Endodermal cell (in vitro differentiated cells): ENCODE results near the gene SPPL3. TPM values are rescaled to one million over a fixed set of nuclear protein-coding genes. Genes with fewer than 3 reads are reported as not detected.

Experiments
- DNase-seq: peaks from one replicate; pipeline ENCODE4 v3.0.0-alpha.2; 2017
- H3K27ac ChIP-seq: 2 replicates; pipeline ENCODE4 v1.5.1; 2013; ENCODE audit warnings: mild to moderate bottlenecking, low read depth, low read length, moderate library complexity
- H3K27me3 ChIP-seq: 2 replicates; pipeline ENCODE4 v1.6.1; 2013; ENCODE audit warnings: mild to moderate bottlenecking, low read length, moderate library complexity; ENCODE audit not compliant: insufficient read depth, control insufficient read depth, poor library complexity, severe bottlenecking
- H3K36me3 ChIP-seq: 2 replicates; pipeline ENCODE4 v1.7.0; 2013; ENCODE audit warnings: mild to moderate bottlenecking, low read length, moderate library complexity; ENCODE audit not compliant: control insufficient read depth, insufficient read depth
- H3K4me1 ChIP-seq: one replicate; pipeline ENCODE4 v1.7.0; 2013; ENCODE audit warnings: low read length; ENCODE audit not compliant: control insufficient read depth, insufficient read depth
- H3K4me3 ChIP-seq: 2 replicates; pipeline ENCODE4 v1.5.1; 2013; ENCODE audit warnings: mild to moderate bottlenecking, low read length, moderate library complexity
- H3K9ac ChIP-seq: 2 replicates; pipeline ENCODE4 v1.6.1; 2013; ENCODE audit warnings: mild to moderate bottlenecking, low read length, moderate library complexity; ENCODE audit not compliant: poor library complexity, severe bottlenecking; ENCODE audit errors: extremely low read depth
- H3K9me3 ChIP-seq: 2 replicates; pipeline ENCODE4 v1.6.1; 2013; ENCODE audit warnings: mild to moderate bottlenecking, low read length, moderate library complexity; ENCODE audit not compliant: control insufficient read depth
- H3K27ac Mint-ChIP-seq: 2 replicates; pipeline ENCODE4 v1.8.0; 2020; ENCODE audit warnings: mixed read lengths
- H3K27me3 Mint-ChIP-seq: 2 replicates; pipeline ENCODE4 v1.8.0; 2021; ENCODE audit warnings: mild to moderate bottlenecking, mixed read lengths; ENCODE audit not compliant: insufficient read depth
- H3K36me3 Mint-ChIP-seq: 2 replicates; pipeline ENCODE4 v1.8.0; 2020; ENCODE audit warnings: low read depth, mixed read lengths
- H3K4me1 Mint-ChIP-seq: 2 replicates; pipeline ENCODE4 v1.8.0; 2020; ENCODE audit warnings: mixed read lengths
- H3K4me3 Mint-ChIP-seq: 2 replicates; pipeline ENCODE4 v1.8.0; 2020; ENCODE audit warnings: mild to moderate bottlenecking, moderate library complexity, mixed read lengths
- H3K9me3 Mint-ChIP-seq: 2 replicates; pipeline ENCODE4 v1.8.0; 2020; ENCODE audit warnings: mild to moderate bottlenecking, mixed read lengths
- WGBS, 2 experiments: methylation state at CpG; one replicate each; pipeline versions ENCODE4 v1.1.5 to v1.1.7; 2013; ENCODE audit warnings: missing lambda C conversion rate in 2 of 2, mixed read lengths in 1 of 2; ENCODE audit not compliant: insufficient coverage in 1 of 2, insufficient read length in 1 of 2; 5-methylcytosine and 5-hydroxymethylcytosine counted together
- total RNA-seq, 2 donors: library from RNA; stranded (reverse); fragmentation: NEBNext Ultra II Directional in 1 of 2; extraction: Animal tissue kit (Norgen Biotek cat#: 25700) in 1 of 2; gene quantifications; 2 replicates in 1 of 2; 3 replicates in 1 of 2; pipeline ENCODE4 v1.2.1, GENCODE V29; 2021
- TF ChIP-seq, protein P1 (sequence below): fragments of 200-600 bp; sonication (generic); conservative IDR thresholded peaks from 2 replicates; pipeline ENCODE4 v1.5.0; 2021; ENCODE audit warnings: antibody characterized with exemption, mild to moderate bottlenecking

SPPL3 gene
- total RNA-seq, 2 donors from 2014 or later, result 41.1 to 46.8 TPM

DNA sequence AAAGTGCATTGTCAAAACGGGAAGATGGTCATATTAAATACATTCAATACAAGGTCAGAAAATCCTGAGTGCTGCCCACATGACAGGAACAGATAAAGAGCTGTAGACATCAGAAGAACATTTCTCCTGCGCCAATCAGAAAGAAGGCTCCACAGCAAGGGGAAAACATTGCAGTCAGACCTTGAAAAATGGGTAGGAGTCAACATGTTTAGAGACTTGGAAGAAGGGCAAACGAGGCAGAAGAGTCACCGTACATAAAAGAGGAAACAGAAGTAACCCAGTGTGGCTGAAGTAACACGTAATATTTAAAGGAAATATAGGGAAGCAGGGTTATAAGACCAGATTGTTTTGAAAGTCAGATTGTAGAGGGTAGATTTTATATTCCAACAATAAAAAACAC, 11.9 kb downstream of the SPPL3 start:
- 94 to 98% methylated on average over 5 of the region's 5 CpGs for WGBS, 2 experiments
- peaks cover 6% of the 10 kb centered on the region for H3K4me1 ChIP-seq
- no peak overlapping the region for H3K4me3 ChIP-seq
- H3K27me3 Mint-ChIP-seq, result no peaks in the 10 kb centered on the region
- H3K4me1 Mint-ChIP-seq, result peaks cover 11% of the 10 kb centered on the region
- peaks cover 10% of the 10 kb centered on the region for H3K36me3 Mint-ChIP-seq
- no peak overlapping the region for H3K27ac ChIP-seq
- H3K9me3 ChIP-seq, result no peaks in the 10 kb centered on the region
- no peak overlapping the region for H3K4me3 Mint-ChIP-seq
- peaks cover 3% of the 10 kb centered on the region for H3K36me3 ChIP-seq
- no peak overlapping the region for H3K9ac ChIP-seq
- no peaks in the 10 kb centered on the region for H3K9me3 Mint-ChIP-seq
- DNase-seq, result no peak
- no peaks in the 10 kb centered on the region for H3K27me3 ChIP-seq
- TF ChIP-seq, protein P1, sequence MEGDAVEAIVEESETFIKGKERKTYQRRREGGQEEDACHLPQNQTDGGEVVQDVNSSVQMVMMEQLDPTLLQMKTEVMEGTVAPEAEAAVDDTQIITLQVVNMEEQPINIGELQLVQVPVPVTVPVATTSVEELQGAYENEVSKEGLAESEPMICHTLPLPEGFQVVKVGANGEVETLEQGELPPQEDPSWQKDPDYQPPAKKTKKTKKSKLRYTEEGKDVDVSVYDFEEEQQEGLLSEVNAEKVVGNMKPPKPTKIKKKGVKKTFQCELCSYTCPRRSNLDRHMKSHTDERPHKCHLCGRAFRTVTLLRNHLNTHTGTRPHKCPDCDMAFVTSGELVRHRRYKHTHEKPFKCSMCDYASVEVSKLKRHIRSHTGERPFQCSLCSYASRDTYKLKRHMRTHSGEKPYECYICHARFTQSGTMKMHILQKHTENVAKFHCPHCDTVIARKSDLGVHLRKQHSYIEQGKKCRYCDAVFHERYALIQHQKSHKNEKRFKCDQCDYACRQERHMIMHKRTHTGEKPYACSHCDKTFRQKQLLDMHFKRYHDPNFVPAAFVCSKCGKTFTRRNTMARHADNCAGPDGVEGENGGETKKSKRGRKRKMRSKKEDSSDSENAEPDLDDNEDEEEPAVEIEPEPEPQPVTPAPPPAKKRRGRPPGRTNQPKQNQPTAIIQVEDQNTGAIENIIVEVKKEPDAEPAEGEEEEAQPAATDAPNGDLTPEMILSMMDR, result no peak
- H3K27ac Mint-ChIP-seq, result no peak overlapping the region

DNA sequence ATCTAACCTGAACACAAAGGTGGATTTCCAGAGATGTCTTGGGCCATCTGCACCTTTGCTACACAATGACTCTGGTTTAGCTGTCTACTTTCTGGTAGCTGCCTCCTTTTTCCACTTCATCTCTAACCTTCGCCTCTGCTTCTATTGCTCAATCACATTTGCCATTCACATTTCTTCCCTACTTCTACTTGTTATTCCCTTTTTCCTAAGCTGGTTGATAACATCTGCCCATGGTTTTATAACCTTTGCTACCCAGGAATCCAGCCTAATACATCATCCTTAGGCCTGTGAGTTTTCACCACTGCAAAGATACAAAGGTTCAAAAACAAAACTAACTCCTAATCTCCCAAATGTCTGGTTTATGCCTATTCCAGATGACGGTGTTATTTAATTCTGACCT, 13.2 kb downstream of the SPPL3 start:
- WGBS, 2 experiments, result 86 to 87% methylated on average over 2 of the region's 2 CpGs
- H3K27ac Mint-ChIP-seq, result no peak overlapping the region
- H3K27ac ChIP-seq, result no peak overlapping the region

DNA sequence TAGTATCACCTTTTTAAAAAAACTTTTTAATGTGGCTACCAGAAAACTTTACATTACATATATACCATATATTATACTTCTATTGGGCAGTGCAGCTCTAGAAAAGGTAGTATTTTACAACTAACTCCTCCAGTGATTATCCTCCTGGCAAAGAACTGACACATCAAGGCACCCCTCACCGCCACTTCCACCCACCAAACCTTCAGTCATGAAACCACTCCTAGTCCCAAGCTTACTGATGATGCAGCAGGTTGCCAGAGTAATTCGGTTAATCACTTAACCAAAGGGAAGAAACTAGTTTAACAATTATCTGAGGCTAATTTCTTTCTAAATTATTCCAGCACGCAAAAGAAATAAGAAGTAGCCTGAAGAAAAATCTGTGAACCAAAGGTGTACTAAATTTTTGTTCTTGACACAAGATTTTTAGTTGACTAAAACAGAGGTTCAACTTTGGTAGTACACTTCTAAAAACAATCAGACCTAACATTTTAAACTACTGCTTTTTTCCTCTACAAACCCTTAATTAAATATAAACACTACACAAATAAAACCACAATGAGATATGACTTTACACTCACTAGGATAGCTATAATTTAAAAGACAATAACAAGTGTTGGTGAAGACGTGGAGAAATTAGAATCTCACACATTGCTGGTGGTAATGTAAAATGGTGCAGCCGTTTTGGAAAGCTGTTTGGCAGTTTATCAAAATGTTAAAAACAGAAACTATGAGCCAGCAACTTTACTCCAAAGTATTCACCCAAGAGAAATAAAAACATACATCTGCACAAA, 16.7 kb downstream of the SPPL3 start:
- H3K4me3 Mint-ChIP-seq, result no peak overlapping the region
- no peaks in the 10 kb centered on the region for H3K36me3 ChIP-seq
- no peaks in the 10 kb centered on the region for H3K27me3 ChIP-seq
- TF ChIP-seq, protein P1, result no peak
- peaks cover 10% of the 10 kb centered on the region for H3K4me1 ChIP-seq
- no peaks in the 10 kb centered on the region for H3K9me3 Mint-ChIP-seq
- H3K36me3 Mint-ChIP-seq, result peaks cover 4% of the 10 kb centered on the region
- no peaks in the 10 kb centered on the region for H3K27me3 Mint-ChIP-seq
- H3K27ac Mint-ChIP-seq, result no peak overlapping the region
- no peak overlapping the region for H3K9ac ChIP-seq
- H3K9me3 ChIP-seq, result no peaks in the 10 kb centered on the region
- H3K27ac ChIP-seq, result no peak overlapping the region
- DNase-seq, result no peak
- WGBS, 2 experiments, result 93 to 100% methylated on average over 3 to 5 of the region's 5 CpGs
- H3K4me3 ChIP-seq, result no peak overlapping the region
- H3K4me1 Mint-ChIP-seq, result peaks cover 29% of the 10 kb centered on the region

More for the DNA sequence above, 13.2 kb downstream of the SPPL3 start:
- H3K4me1 ChIP-seq, result peaks cover 6% of the 10 kb centered on the region
- Mint-ChIP-seq H3K4me3 (no peak overlapping the region), H3K9me3 (no peaks in the 10 kb centered on the region), H3K27me3 (no peaks in the 10 kb centered on the region), H3K4me1 (peaks cover 19% of the 10 kb centered on the region), H3K36me3 (peaks cover 10% of the 10 kb centered on the region)
- no peak for DNase-seq
- no peaks in the 10 kb centered on the region for H3K27me3 ChIP-seq
- no peaks in the 10 kb centered on the region for H3K9me3 ChIP-seq
- H3K4me3 ChIP-seq, result no peak overlapping the region
- TF ChIP-seq, protein P1, result no peak
- H3K9ac ChIP-seq, result no peak overlapping the region
- H3K36me3 ChIP-seq, result peaks cover 3% of the 10 kb centered on the region
